K562 (cell line): ENCODE results near the gene C11orf54. TPM values are rescaled to one million over a fixed set of nuclear protein-coding genes. Genes with fewer than 3 reads are reported as not detected.

Experiments
- ARHGAP35 ChIP-seq: fragments of 450-650 bp; IDR thresholded peaks from 2 replicates; pipeline ENCODE4 v1.6.1; 2018; ENCODE audit not compliant: partially characterized antibody
- BACH1 ChIP-seq: fragments of 200-800 bp; sonication (Bioruptor generic); IDR thresholded peaks from 2 replicates; pipeline ENCODE4 v1.6.1; 2016; ENCODE audit warnings: missing genetic modification characterization, missing compliant biosample characterization
- CC2D1A ChIP-seq: fragments of 450-650 bp; IDR thresholded peaks from 2 replicates; pipeline ENCODE4 v1.6.1; 2017; ENCODE audit warnings: mild to moderate bottlenecking
- CLOCK ChIP-seq: fragments of 250-450 bp; sonication (Bioruptor Pico); IDR thresholded peaks from 2 replicates; pipeline ENCODE4 v1.4.0; 2020; ENCODE audit warnings: mild to moderate bottlenecking, moderate library complexity, borderline replicate concordance
- FOXO4 ChIP-seq: fragments of 450-650 bp; formaldehyde crosslinking; IDR thresholded peaks from 2 replicates; pipeline ENCODE4 v1.4.0; 2020; ENCODE audit warnings: mild to moderate bottlenecking, moderate library complexity
- KLF13 ChIP-seq: fragments of 450-650 bp; IDR thresholded peaks from 2 replicates; pipeline ENCODE4 v1.6.1; 2016; ENCODE audit warnings: missing genetic modification characterization, low read depth, mild to moderate bottlenecking, missing compliant biosample characterization, moderate library complexity, borderline replicate concordance
- NCOA6 ChIP-seq: fragments of 450-650 bp; IDR thresholded peaks from 2 replicates; pipeline ENCODE4 v1.6.1; 2017; ENCODE audit warnings: mild to moderate bottlenecking
- NFIX ChIP-seq: fragments of 250-450 bp; sonication (Bioruptor Pico); IDR thresholded peaks from 2 replicates; pipeline ENCODE4 v1.4.0; 2020; ENCODE audit warnings: low read depth, mild to moderate bottlenecking, moderate library complexity
- NRF1 ChIP-seq, 2 experiments: fragments of 450-650 bp; IDR thresholded peaks in 1 of 2; conservative IDR thresholded peaks in 1 of 2; 2 replicates each; pipeline ENCODE4 v1.6.1; 2014; ENCODE audit warnings: mild to moderate bottlenecking in 2 of 2
- SIX5 ChIP-seq, 2 experiments: IDR thresholded peaks; 2 replicates each; pipeline ENCODE4 v1.6.1; 2011; ENCODE audit warnings: low read length in 2 of 2, borderline replicate concordance in 1 of 2, low read depth in 1 of 2, mild to moderate bottlenecking in 1 of 2, moderate library complexity in 1 of 2; ENCODE audit not compliant: insufficient read depth in 1 of 2
- SREBF2 ChIP-seq: sonication (generic); formaldehyde crosslinking; IDR thresholded peaks from 2 replicates; pipeline ENCODE4 v1.4.0; 2020; ENCODE audit warnings: mild to moderate bottlenecking, missing genetic modification reagents
- TAF9B ChIP-seq: fragments of 450-650 bp; IDR thresholded peaks from 2 replicates; pipeline ENCODE4 v1.6.1; 2018; ENCODE audit warnings: mild to moderate bottlenecking; ENCODE audit not compliant: partially characterized antibody
- TEAD2 ChIP-seq: fragments of 450-650 bp; IDR thresholded peaks from 2 replicates; pipeline ENCODE4 v1.6.1; 2016; ENCODE audit warnings: missing genetic modification characterization, control low read depth, missing compliant biosample characterization
- WHSC1 ChIP-seq: IDR thresholded peaks from one replicate; pipeline ENCODE4 v1.6.1; 2012; ENCODE audit warnings: low read length, control low read depth, inconsistent platforms
- ZNF695 ChIP-seq: fragments of 450-650 bp; formaldehyde crosslinking; IDR thresholded peaks from 2 replicates; pipeline ENCODE4 v1.4.0; 2020; ENCODE audit warnings: mild to moderate bottlenecking, moderate library complexity
- ZNF79 ChIP-seq: fragments of 250-450 bp; sonication (Bioruptor Pico); IDR thresholded peaks from 2 replicates; pipeline ENCODE4 v1.4.0; 2020; ENCODE audit warnings: low read depth, mild to moderate bottlenecking, moderate library complexity
- polyA plus RNA-seq, 8 experiments: library from polyadenylated mRNA; depleted of rRNA in 4 of 8; stranded (reverse) in 5 of 8; unstranded in 3 of 8; fragments of >200 nt; fragmentation: Nextera tagmentation in 2 of 8; fragmentation: Illumina TruSeq in 1 of 8; extraction: Ambion mirVana in 2 of 8; extraction: Trizol in 1 of 8; gene quantifications; 2 replicates each; pipeline versions ENCODE4 v1.2.1 to v1.2.3, GENCODE V29; 2011 to 2014; ENCODE audit warnings: inconsistent platforms in 1 of 8, missing spikeins in 1 of 8
- total RNA-seq, 7 experiments: library from RNA; depleted of rRNA in 6 of 7; stranded (reverse); fragments of >200 nt in 6 of 7; fragmentation: Illumina TruSeq in 2 of 7; extraction: Trizol in 2 of 7; gene quantifications; 2 replicates each; pipeline versions ENCODE4 v1.2.1 to v1.2.3, GENCODE V29; 2011 to 2021; ENCODE audit warnings: low replicate concordance in 1 of 7
- TF ChIP-seq, protein P1 (sequence below): sonication (generic); formaldehyde crosslinking; IDR thresholded peaks from 2 replicates; pipeline ENCODE4 v1.8.1; 2023; ENCODE audit warnings: mild to moderate bottlenecking, missing genetic modification reagents
- TF ChIP-seq, protein P2 (sequence below): sonication (generic); formaldehyde crosslinking; IDR thresholded peaks from 2 replicates; pipeline ENCODE4 v1.8.0; 2022; ENCODE audit warnings: mild to moderate bottlenecking, missing genetic modification reagents, borderline replicate concordance

The C11orf54 gene
- total and polyA plus RNA-seq, 9 of the 15 experiments (the other 6 are each of a cell fraction or from before 2014, with no cell fraction given) = 13.4 to 33.0 (median 23.1) TPM

DNA sequence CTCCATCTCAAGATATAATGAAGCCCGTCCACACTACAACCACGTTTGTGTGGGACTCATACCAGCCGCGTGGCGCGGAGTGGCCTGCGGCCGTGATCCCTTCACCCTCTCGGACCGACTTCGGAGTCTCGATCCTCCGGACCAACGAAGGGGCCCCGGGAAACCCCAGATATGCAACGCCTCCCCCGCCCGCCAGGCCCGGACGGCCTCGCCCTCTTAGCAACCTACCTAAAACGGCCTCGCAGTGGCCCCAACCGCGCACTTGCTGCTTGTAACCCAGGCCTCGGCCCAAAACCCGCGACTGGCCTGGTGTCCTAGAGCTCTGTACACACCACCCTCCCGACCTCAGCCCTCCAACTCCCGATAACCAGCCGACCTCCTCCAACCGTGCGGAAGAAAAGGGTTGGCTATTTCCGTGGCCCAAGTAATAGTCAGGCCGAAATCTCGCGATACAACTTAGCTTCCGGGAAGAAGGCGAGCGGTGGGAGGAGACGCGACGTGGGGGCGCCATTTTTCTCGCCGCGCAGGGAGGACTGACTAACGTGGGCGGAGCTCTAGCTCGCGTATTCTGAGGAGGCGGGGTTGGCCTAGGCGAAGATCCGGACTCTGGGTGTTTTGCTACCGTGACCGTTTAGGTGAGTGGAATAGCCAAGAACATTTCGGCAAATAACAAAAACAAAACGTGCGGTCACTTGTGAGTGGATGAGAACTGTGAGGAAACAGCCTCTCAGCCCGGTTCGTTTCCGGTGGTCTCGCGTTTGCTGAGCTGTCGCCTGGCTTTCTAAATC lies at the start of gene C11orf54, which contains the start of gene TAF1D (continued):
- TF ChIP-seq WHSC1 (no peak), ARHGAP35 (peak; percentile 87), TAF9B (peak; percentile 91), TEAD2 (tag) (no peak), NCOA6 (no peak; the same call in 1 of the 2 replicates), CC2D1A (no peak), FOXO4 (CRISPR knock-in tag) (0 out of 2 replicates have a peak, but pooled peaks have one; percentile 44), SREBF2 (CRISPR knock-in tag) (no peak), ZNF79 (CRISPR knock-in tag) (no peak), SIX5 (IDR thresholded peaks at IDR 0.05; ENCODE audit: borderline replicate concordance in 1 of 2, insufficient read depth in 1 of 2, low read depth in 1 of 2, low read length in 2 of 2) (peak in 1 of 2 experiments; percentile 7; a peak in 1 of 4 replicates), NFIX (no peak), ZNF695 (CRISPR knock-in tag) (no peak), BACH1 (no peak; the same call in 1 of the 2 replicates), KLF13 (tag) (no peak), NRF1 (conservative IDR thresholded peaks at IDR 0.05 in 1 of 2, IDR thresholded peaks at IDR 0.05 in 1 of 2) (peak; percentile 85 to 88), CLOCK (CRISPR knock-in tag) (no peak)
- TF ChIP-seq, protein P1, sequence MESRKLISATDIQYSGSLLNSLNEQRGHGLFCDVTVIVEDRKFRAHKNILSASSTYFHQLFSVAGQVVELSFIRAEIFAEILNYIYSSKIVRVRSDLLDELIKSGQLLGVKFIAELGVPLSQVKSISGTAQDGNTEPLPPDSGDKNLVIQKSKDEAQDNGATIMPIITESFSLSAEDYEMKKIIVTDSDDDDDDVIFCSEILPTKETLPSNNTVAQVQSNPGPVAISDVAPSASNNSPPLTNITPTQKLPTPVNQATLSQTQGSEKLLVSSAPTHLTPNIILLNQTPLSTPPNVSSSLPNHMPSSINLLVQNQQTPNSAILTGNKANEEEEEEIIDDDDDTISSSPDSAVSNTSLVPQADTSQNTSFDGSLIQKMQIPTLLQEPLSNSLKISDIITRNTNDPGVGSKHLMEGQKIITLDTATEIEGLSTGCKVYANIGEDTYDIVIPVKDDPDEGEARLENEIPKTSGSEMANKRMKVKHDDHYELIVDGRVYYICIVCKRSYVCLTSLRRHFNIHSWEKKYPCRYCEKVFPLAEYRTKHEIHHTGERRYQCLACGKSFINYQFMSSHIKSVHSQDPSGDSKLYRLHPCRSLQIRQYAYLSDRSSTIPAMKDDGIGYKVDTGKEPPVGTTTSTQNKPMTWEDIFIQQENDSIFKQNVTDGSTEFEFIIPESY (CRISPR knock-in tag) = peak; percentile 35; the same call in 1 of the 2 replicates
- TF ChIP-seq, protein P2, sequence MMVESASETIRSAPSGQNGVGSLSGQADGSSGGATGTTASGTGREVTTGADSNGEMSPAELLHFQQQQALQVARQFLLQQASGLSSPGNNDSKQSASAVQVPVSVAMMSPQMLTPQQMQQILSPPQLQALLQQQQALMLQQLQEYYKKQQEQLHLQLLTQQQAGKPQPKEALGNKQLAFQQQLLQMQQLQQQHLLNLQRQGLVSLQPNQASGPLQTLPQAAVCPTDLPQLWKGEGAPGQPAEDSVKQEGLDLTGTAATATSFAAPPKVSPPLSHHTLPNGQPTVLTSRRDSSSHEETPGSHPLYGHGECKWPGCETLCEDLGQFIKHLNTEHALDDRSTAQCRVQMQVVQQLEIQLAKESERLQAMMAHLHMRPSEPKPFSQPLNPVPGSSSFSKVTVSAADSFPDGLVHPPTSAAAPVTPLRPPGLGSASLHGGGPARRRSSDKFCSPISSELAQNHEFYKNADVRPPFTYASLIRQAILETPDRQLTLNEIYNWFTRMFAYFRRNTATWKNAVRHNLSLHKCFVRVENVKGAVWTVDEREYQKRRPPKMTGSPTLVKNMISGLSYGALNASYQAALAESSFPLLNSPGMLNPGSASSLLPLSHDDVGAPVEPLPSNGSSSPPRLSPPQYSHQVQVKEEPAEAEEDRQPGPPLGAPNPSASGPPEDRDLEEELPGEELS (CRISPR knock-in tag) = no peak
